Neural progenitor cell (in vitro differentiated cells): Measurements from ENCODE around the gene HLA-F.

Experiments
- EZH2 ChIP-seq: fragments of 200-600 bp; sonication (generic); IDR thresholded peaks from 2 replicates; pipeline ENCODE4 v1.6.1; 2017; ENCODE audit warnings: antibody characterized with exemption, mild to moderate bottlenecking, moderate library complexity
- EZH2phosphoT487 ChIP-seq: fragments of 200-600 bp; sonication (generic); IDR thresholded peaks from 2 replicates; pipeline ENCODE4 v1.6.1; 2017; ENCODE audit warnings: antibody characterized with exemption
- TF ChIP-seq, protein P1 (sequence below): fragments of 200-600 bp; sonication (generic); IDR thresholded peaks from 2 replicates; pipeline ENCODE4 v1.5.1; 2017; ENCODE audit warnings: antibody characterized with exemption, mild to moderate bottlenecking

GRCh38 chr6:29770306-29770705, 47.1 kb downstream of the HLA-F start:
- TF ChIP-seq, protein P1, sequence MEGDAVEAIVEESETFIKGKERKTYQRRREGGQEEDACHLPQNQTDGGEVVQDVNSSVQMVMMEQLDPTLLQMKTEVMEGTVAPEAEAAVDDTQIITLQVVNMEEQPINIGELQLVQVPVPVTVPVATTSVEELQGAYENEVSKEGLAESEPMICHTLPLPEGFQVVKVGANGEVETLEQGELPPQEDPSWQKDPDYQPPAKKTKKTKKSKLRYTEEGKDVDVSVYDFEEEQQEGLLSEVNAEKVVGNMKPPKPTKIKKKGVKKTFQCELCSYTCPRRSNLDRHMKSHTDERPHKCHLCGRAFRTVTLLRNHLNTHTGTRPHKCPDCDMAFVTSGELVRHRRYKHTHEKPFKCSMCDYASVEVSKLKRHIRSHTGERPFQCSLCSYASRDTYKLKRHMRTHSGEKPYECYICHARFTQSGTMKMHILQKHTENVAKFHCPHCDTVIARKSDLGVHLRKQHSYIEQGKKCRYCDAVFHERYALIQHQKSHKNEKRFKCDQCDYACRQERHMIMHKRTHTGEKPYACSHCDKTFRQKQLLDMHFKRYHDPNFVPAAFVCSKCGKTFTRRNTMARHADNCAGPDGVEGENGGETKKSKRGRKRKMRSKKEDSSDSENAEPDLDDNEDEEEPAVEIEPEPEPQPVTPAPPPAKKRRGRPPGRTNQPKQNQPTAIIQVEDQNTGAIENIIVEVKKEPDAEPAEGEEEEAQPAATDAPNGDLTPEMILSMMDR, result no peak
- no peak for TF ChIP-seq EZH2phosphoT487
- TF ChIP-seq EZH2, result no peak
